Peyer's patch (tissue), 4 donors: ENCODE measurements around the gene RSKR. TPM values are rescaled to one million over a fixed set of nuclear protein-coding genes. Genes with fewer than 3 reads are reported as not detected.
"Not testable (repeated sequence)": the region's sequence is repeated elsewhere in the genome, so short reads cannot be mapped to it uniquely, and the experiment has no call there.

Source experiments
- DNase-seq, 3 donors: peaks; one replicate each; pipeline ENCODE4 v3.0.0-alpha.2; 2017 to 2019
- H3K27ac ChIP-seq, 4 donors: fragments of 200-600 bp; sonication (generic); one replicate each; pipeline ENCODE4 v1.5.1; 2016 to 2019
- H3K27me3 ChIP-seq, 2 donors: fragments of 200-600 bp; sonication (generic); one replicate each; pipeline ENCODE4 v1.5.1; 2019
- H3K36me3 ChIP-seq, 3 donors: fragments of 200-600 bp; sonication (generic); one replicate each; pipeline ENCODE4 v1.5.1; 2016 to 2019
- H3K4me1 ChIP-seq, 4 donors: fragments of 200-600 bp; sonication (generic); one replicate each; pipeline ENCODE4 v1.5.1; 2016 to 2019
- H3K4me3 ChIP-seq, 4 donors: fragments of 200-600 bp; sonication (generic); 1 replicate in 3 of 4; 2 replicates in 1 of 4; pipeline ENCODE4 v1.5.1; 2016 to 2019; ENCODE audit warnings: mild to moderate bottlenecking in 1 of 4
- H3K9me3 ChIP-seq, 4 donors: fragments of 200-600 bp; sonication (generic); one replicate each; pipeline ENCODE4 v1.5.1; 2016 to 2019; ENCODE audit warnings: mild to moderate bottlenecking in 1 of 4
- POLR2A ChIP-seq, 2 donors: fragments of 450-650 bp; IDR thresholded peaks; one replicate each; pipeline ENCODE4 v1.5.1; 2017; ENCODE audit warnings: antibody characterized with exemption in 2 of 2, mild to moderate bottlenecking in 2 of 2, moderate library complexity in 2 of 2
- total RNA-seq, 4 donors: library from RNA; depleted of rRNA; stranded (reverse); fragments of >200 nt; gene quantifications; one replicate each; pipeline ENCODE4 v1.1.0, GENCODE V29; 2016
- TF ChIP-seq, protein P1 (sequence below), 6 experiments: fragments of 450-650 bp in 4 of 6; fragments of 200-600 bp in 2 of 6; sonication (generic) in 1 of 6; IDR thresholded peaks; one replicate each; pipeline ENCODE4 v1.5.1; 2017 to 2019; ENCODE audit warnings: antibody characterized with exemption in 6 of 6, mild to moderate bottlenecking in 3 of 6, moderate library complexity in 1 of 6

Gene RSKR
- total RNA-seq, 4 donors from 2014 or later: 11.6 to 36.8 (median 23.3) TPM

GRCh38 chr17:28580959-28581358 is 33.0 kb downstream of the RSKR start:
- H3K4me3 ChIP-seq: no peak overlapping the region
- H3K36me3 ChIP-seq: peaks cover 0 to 51% (median 0%) of the 10 kb centered on the region in 3 donors
- TF ChIP-seq, protein P1, sequence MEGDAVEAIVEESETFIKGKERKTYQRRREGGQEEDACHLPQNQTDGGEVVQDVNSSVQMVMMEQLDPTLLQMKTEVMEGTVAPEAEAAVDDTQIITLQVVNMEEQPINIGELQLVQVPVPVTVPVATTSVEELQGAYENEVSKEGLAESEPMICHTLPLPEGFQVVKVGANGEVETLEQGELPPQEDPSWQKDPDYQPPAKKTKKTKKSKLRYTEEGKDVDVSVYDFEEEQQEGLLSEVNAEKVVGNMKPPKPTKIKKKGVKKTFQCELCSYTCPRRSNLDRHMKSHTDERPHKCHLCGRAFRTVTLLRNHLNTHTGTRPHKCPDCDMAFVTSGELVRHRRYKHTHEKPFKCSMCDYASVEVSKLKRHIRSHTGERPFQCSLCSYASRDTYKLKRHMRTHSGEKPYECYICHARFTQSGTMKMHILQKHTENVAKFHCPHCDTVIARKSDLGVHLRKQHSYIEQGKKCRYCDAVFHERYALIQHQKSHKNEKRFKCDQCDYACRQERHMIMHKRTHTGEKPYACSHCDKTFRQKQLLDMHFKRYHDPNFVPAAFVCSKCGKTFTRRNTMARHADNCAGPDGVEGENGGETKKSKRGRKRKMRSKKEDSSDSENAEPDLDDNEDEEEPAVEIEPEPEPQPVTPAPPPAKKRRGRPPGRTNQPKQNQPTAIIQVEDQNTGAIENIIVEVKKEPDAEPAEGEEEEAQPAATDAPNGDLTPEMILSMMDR (IDR thresholded peaks at IDR 0.05): no peak
- no peak for TF ChIP-seq POLR2A (IDR thresholded peaks at IDR 0.05)
- no peak for DNase-seq
- H3K4me1 ChIP-seq: peaks cover 0 to 5% (median 2%) of the 10 kb centered on the region in 4 donors
- no peaks in the 10 kb centered on the region for H3K9me3 ChIP-seq
- H3K27ac ChIP-seq: no peak overlapping the region
- no peaks in the 10 kb centered on the region for H3K27me3 ChIP-seq

DNA sequence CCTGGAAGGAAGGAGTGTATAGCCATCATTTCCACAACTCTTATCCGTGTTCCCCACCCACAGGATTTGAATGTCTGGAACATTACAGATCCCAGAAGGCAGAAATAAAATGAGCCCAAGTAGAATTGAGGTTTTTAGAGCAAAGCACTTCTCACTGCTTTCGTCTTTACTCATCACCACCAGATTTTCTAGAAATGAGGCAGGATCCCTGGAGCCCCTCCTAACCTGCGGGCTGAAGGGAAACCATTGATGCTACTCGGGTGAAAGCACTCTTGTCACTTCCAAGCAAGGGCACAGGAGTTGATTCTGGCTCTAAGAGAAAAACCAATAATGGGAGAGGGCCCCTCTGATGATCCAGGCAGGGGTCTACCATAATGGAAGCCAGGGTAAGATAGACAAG is 34.5 kb downstream of the RSKR start:
- H3K27ac ChIP-seq: no peak overlapping the region
- peaks cover 0 to 38% (median 0%) of the 10 kb centered on the region in 3 donors for H3K36me3 ChIP-seq
- no peaks in the 10 kb centered on the region for H3K27me3 ChIP-seq
- no peaks in the 10 kb centered on the region for H3K9me3 ChIP-seq
- peaks cover 0 to 16% (median 2%) of the 10 kb centered on the region in 4 donors for H3K4me1 ChIP-seq
- no peak overlapping the region for H3K4me3 ChIP-seq
- DNase-seq: peak in 1 of 3 donors; percentile 11
- TF ChIP-seq POLR2A (IDR thresholded peaks at IDR 0.05): no peak
- TF ChIP-seq, protein P1 (IDR thresholded peaks at IDR 0.05): no peak

DNA sequence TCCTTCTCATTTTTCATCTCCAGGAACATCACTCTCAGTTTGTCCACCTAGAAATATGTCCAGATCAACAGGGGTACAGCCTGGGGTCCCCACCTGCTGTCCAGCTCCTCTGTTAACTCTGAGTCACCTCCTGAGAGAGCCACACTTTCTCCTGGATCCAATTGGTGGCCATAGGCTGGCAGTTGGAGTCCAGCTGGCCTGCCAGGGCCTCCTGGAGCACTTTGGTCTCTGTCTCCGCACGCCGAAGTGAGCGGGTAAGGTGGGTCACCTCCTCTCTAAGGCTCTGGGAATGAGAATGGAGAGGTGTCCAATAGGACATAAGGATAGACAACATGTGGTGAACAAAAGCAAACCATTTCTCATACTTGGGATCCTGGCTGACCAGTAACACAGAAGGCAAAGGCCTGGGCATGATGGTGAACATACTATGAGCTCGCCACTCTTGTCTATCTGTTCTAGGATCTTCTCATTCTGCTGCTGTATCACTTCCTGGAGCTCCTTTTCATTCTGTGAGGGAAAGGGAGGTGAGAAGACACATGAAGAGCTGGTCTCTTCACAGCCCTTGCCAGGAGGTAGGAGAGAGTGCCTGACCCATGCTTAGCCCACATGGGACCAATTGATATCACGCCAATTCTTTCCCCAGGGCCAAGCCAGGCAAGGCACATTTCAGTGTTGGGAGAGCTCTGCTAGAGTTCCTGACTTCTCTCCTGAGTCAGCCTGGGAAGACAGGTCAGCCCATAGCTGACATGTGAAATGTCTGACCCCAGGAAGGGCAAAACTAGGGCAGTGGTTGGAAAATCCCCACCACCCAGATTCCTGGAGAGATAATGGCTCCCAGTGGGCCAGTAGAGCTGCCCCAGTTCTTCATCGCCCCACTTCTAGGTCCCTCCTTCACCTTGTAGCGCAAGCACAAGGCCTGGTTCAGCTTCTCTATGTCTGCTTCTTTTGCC is 35.5 kb downstream of the RSKR start:
- Histone ChIP-seq H3K4me3 (no peak overlapping the region), H3K9me3 (no peaks in the 10 kb centered on the region), H3K27ac (no peak overlapping the region), H3K4me1 (peaks cover 0 to 18% (median 2%) of the 10 kb centered on the region in 4 donors), H3K36me3 (peaks cover 0 to 30% (median 0%) of the 10 kb centered on the region in 3 donors), H3K27me3 (no peaks in the 10 kb centered on the region)
- peak in 1 of 3 donors; percentile 40 for DNase-seq
- no peak for TF ChIP-seq POLR2A (IDR thresholded peaks at IDR 0.05)
- TF ChIP-seq, protein P1 (IDR thresholded peaks at IDR 0.05): no peak

DNA sequence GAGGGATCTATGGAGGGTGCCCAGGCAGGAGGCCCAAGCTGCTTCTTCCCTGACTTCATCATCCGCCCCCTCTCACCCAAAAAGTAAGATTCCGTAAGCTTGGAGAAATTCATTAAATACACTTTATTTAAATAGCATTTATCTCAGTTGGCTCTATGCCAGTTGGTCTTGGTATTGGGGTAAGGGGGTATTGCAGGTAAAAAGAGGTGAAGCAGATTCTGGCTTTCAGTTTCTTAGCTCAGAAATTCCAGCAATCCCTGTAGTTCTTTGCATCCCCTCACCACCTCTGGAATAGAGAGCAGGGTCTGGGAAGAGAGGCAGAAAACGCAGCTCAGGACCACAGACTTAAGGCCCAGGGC is 36.5 kb downstream of the RSKR start:
- TF ChIP-seq, protein P1 (IDR thresholded peaks at IDR 0.05): no peak
- no peak for TF ChIP-seq POLR2A (IDR thresholded peaks at IDR 0.05)
- no peak overlapping the region for H3K4me3 ChIP-seq
- H3K27me3 ChIP-seq: no peaks in the 10 kb centered on the region
- H3K4me1 ChIP-seq: peaks cover 0 to 28% (median 5%) of the 10 kb centered on the region in 4 donors
- H3K27ac ChIP-seq: peak overlapping the region in 2 of 4 donors; percentile 64 to 69
- peaks cover 0 to 20% (median 0%) of the 10 kb centered on the region in 3 donors for H3K36me3 ChIP-seq
- no peaks in the 10 kb centered on the region for H3K9me3 ChIP-seq
- DNase-seq: no peak

- peaks cover 0 to 15% (median 0%) of the 10 kb centered on the region in 3 donors for H3K36me3 ChIP-seq
- DNase-seq: peak; percentile 99 to 100 (median 100)
- H3K27me3 ChIP-seq: no peaks in the 10 kb centered on the region
- peak within 1 kb of the TSS in 3 of 4 donors; percentile 43 to 69 (median 64) for H3K27ac ChIP-seq
- peak within 1 kb of the TSS; percentile 27 to 54 (median 36) for H3K4me3 ChIP-seq
- peaks cover 0 to 34% (median 9%) of the 10 kb centered on the region in 4 donors for H3K4me1 ChIP-seq
- H3K9me3 ChIP-seq: no peaks in the 10 kb centered on the region
- TF ChIP-seq, protein P1 (IDR thresholded peaks at IDR 0.05): peak in 1 of 6 experiments; percentile 13
- TF ChIP-seq POLR2A (IDR thresholded peaks at IDR 0.05): peak; percentile 95 to 97
Measured at GRCh38 chr17:28576758-28577465, 37.1 kb downstream of the RSKR start, which contains the start of gene ALDOC. Gene ALDOC (minus strand): TSS chr17:28576895. CDS start chr17:28575532, 1,363 bp downstream.

DNA sequence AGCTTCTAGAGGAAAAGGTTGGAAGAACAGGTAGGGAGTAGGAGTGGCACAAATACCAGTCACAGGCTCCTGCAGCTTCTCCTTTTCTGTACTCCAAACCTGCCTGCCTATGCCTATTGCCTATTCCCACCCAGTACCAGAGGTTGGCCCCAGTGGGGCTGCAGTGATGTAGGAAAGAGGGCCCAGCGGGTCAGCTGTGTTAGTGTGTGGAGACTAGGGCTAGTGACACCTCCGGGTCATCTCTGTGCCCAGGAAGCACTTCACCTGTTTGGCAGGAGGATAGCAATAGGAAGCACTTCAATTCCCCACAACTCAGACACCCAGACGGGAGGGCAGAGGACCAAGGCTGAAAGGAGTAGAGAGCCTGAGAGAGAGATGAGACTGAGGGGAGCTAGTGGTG is 38.0 kb downstream of the RSKR start:
- DNase-seq: peak in 1 of 3 donors; percentile 44
- H3K4me3 ChIP-seq: peak overlapping the region in 1 of 4 donors; percentile 42
- peaks cover 0 to 36% (median 10%) of the 10 kb centered on the region in 4 donors for H3K4me1 ChIP-seq
- H3K36me3 ChIP-seq: peaks cover 0 to 14% (median 0%) of the 10 kb centered on the region in 3 donors
- H3K27ac ChIP-seq, H3K9me3 ChIP-seq, H3K27me3 ChIP-seq: not testable (repeated sequence)
